Suprapubic skin (tissue), 4 donors: ENCODE data around the gene C2CD4B.

ENCODE experiments used
- POLR2A ChIP-seq, 2 donors: fragments of 450-650 bp; IDR thresholded peaks; one replicate each; pipeline ENCODE4 v1.6.1; 2017; ENCODE audit warnings: antibody characterized with exemption in 2 of 2, mild to moderate bottlenecking in 2 of 2, moderate library complexity in 2 of 2
- POLR2AphosphoS5 ChIP-seq, 3 donors: sonication (generic); formaldehyde crosslinking; IDR thresholded peaks; one replicate each; pipeline ENCODE4 v1.6.1; 2017; ENCODE audit warnings: antibody characterized with exemption in 3 of 3
- TF ChIP-seq, protein P1 (sequence below), 2 donors: fragments of 200-600 bp in 1 of 2; fragments of 450-650 bp in 1 of 2; sonication (generic) in 1 of 2; IDR thresholded peaks; one replicate each; pipeline ENCODE4 v1.5.1; 2016 to 2019; ENCODE audit warnings: antibody characterized with exemption in 2 of 2, mild to moderate bottlenecking in 1 of 2, moderate library complexity in 1 of 2

DNA sequence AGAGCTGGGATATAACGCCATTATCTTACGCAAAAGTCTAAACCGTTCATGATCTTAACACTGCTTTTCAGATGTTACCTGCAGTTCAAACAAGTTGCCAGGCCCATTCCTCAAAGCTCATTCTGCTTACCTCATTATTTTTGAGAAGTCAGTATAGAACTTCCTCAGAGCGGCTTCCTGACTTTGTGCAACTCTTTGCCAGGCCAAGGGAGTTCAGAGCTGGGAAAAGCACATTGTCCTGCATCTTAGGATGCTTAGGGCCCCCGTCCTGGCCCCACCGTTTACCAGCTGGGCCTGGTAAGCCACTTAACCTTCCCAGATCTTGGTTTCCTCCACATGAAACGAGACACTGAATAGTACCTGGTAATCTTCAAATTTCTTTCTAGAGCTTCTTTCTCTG is 6.8 kb upstream of the C2CD4B start:
- TF ChIP-seq, protein P1, sequence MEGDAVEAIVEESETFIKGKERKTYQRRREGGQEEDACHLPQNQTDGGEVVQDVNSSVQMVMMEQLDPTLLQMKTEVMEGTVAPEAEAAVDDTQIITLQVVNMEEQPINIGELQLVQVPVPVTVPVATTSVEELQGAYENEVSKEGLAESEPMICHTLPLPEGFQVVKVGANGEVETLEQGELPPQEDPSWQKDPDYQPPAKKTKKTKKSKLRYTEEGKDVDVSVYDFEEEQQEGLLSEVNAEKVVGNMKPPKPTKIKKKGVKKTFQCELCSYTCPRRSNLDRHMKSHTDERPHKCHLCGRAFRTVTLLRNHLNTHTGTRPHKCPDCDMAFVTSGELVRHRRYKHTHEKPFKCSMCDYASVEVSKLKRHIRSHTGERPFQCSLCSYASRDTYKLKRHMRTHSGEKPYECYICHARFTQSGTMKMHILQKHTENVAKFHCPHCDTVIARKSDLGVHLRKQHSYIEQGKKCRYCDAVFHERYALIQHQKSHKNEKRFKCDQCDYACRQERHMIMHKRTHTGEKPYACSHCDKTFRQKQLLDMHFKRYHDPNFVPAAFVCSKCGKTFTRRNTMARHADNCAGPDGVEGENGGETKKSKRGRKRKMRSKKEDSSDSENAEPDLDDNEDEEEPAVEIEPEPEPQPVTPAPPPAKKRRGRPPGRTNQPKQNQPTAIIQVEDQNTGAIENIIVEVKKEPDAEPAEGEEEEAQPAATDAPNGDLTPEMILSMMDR (IDR thresholded peaks at IDR 0.05) = no peak
- no peak for TF ChIP-seq POLR2A (IDR thresholded peaks at IDR 0.05)
- no peak for TF ChIP-seq POLR2AphosphoS5 (IDR thresholded peaks at IDR 0.05)
